Fibroblast of lung (primary cell): ENCODE results near the gene NAA10.

Experiments used
- CTCF ChIP-seq, 2 donors: IDR thresholded peaks in 1 of 2; conservative IDR thresholded peaks in 1 of 2; 1 replicate in 1 of 2; 2 replicates in 1 of 2; pipeline ENCODE4 v1.5.1; 2011 to 2012; ENCODE audit warnings: low read length in 2 of 2, control low read depth in 1 of 2, inconsistent platforms in 1 of 2, low read depth in 1 of 2, mild to moderate bottlenecking in 1 of 2
- EZH2 ChIP-seq: IDR thresholded peaks from 2 replicates; pipeline ENCODE4 v1.5.1; 2012; ENCODE audit warnings: low read length, control low read depth, mild to moderate bottlenecking; ENCODE audit errors: missing control alignments

GRCh38 chrX:153889123-153889522 is 45.7 kb downstream of the NAA10 start:
- TF ChIP-seq CTCF (conservative IDR thresholded peaks at IDR 0.05 in 1 of 2, IDR thresholded peaks at IDR 0.05 in 1 of 2; ENCODE audit: low read depth in 1 of 2, low read length in 2 of 2), result no peak
- TF ChIP-seq EZH2, result no peak
